ENCODE measurements around the gene LOXL3.

DNA sequence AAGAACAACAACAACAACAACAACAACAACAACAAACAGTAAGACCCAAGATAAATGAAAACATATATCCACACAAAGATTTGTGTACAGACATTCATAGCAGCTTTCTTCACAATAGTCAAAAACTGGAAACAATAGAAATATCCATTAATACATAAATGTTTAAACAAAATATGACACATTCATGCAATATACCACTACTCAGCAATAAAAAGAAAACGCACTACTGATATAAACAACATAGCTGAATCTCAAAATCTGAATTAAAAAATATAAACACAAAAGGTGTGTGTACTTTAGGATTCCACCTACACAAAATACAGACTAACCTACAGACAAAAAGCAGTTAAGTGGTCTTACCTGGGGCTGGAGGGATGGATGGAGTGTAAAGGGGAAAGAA is 42.8 kb upstream of the LOXL3 start:
- TF ChIP-seq, protein P1, sequence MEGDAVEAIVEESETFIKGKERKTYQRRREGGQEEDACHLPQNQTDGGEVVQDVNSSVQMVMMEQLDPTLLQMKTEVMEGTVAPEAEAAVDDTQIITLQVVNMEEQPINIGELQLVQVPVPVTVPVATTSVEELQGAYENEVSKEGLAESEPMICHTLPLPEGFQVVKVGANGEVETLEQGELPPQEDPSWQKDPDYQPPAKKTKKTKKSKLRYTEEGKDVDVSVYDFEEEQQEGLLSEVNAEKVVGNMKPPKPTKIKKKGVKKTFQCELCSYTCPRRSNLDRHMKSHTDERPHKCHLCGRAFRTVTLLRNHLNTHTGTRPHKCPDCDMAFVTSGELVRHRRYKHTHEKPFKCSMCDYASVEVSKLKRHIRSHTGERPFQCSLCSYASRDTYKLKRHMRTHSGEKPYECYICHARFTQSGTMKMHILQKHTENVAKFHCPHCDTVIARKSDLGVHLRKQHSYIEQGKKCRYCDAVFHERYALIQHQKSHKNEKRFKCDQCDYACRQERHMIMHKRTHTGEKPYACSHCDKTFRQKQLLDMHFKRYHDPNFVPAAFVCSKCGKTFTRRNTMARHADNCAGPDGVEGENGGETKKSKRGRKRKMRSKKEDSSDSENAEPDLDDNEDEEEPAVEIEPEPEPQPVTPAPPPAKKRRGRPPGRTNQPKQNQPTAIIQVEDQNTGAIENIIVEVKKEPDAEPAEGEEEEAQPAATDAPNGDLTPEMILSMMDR (IDR thresholded peaks at IDR 0.05; ENCODE audit: insufficient read depth, low read length, poor library complexity, severe bottlenecking), result no peak
- no peak for TF ChIP-seq EZH2phosphoT487 (conservative IDR thresholded peaks at IDR 0.05; ENCODE audit: low read length)
